Activated T-helper 1 cell treated with anti-CD3 and anti-CD28 coated beads, Interleukin-12 subunit alpha, Interleukin-12 subunit beta, Interleukin-2, Interleukin-4 antibody, amounts not matched to agents 30 ng/mL and 10 ng/mL and 1 ng/mL, durations not matched to agents 14 hours and 24 hours and 36 hours (primary cell): ENCODE data around the gene GFOD1. TPM values are rescaled to one million over a fixed set of nuclear protein-coding genes. Genes with fewer than 3 reads are reported as not detected.

Source experiments
- DNase-seq: peaks from one replicate; pipeline ENCODE4 v3.0.0; 2021; ENCODE audit warnings: low spot score
- H3K27ac Mint-ChIP-seq: one replicate; pipeline ENCODE4 v1.8.0; 2021; ENCODE audit warnings: mild to moderate bottlenecking, mixed read lengths
- H3K27me3 Mint-ChIP-seq: one replicate; pipeline ENCODE4 v1.8.0; 2022; ENCODE audit warnings: mild to moderate bottlenecking, moderate library complexity, mixed read lengths; ENCODE audit not compliant: insufficient read depth
- H3K36me3 Mint-ChIP-seq: one replicate; pipeline ENCODE4 v1.8.0; 2021; ENCODE audit warnings: low read depth, mixed read lengths
- H3K4me1 Mint-ChIP-seq: one replicate; pipeline ENCODE4 v1.8.0; 2021; ENCODE audit warnings: low read depth, mixed read lengths
- H3K4me3 Mint-ChIP-seq: one replicate; pipeline ENCODE4 v1.8.0; 2021; ENCODE audit warnings: mild to moderate bottlenecking, moderate library complexity, mixed read lengths
- H3K9me3 Mint-ChIP-seq: one replicate; pipeline ENCODE4 v1.8.0; 2021; ENCODE audit warnings: mixed read lengths
- intact Hi-C: fragments of 100-400 bp; cut with micrococcal nuclease; formaldehyde crosslinking; loops from one replicate; pipeline ENCODE4 v1.15.1; 2024
- total RNA-seq: library from RNA; stranded (reverse); gene quantifications from 2 replicates; pipeline ENCODE4 v1.2.3, GENCODE V29; 2022

Gene GFOD1
- total RNA-seq, 1 donor from 2014 or later = 13.6 TPM

- intact Hi-C loops = no loop called here
- Mint-ChIP-seq H3K9me3 (no peaks in the 10 kb centered on the region), H3K27me3 (no peaks in the 10 kb centered on the region), H3K4me3 (no peak overlapping the region), H3K27ac (no peak overlapping the region), H3K36me3 (peaks cover 54% of the 10 kb centered on the region), H3K4me1 (peaks cover 12% of the 10 kb centered on the region)
- DNase-seq = no peak
These were observed 176.2 kb downstream of the GFOD1 start for GRCh38 chr6:13311155-13311554.

GRCh38 chr6:13308332-13308731 is 179.1 kb downstream of the GFOD1 start:
- peaks cover 46% of the 10 kb centered on the region for H3K36me3 Mint-ChIP-seq
- no peaks in the 10 kb centered on the region for H3K27me3 Mint-ChIP-seq
- H3K27ac Mint-ChIP-seq = no peak overlapping the region
- DNase-seq = no peak
- intact Hi-C loops = no loop called here
- no peaks in the 10 kb centered on the region for H3K9me3 Mint-ChIP-seq
- H3K4me3 Mint-ChIP-seq = no peak overlapping the region
- H3K4me1 Mint-ChIP-seq = peaks cover 26% of the 10 kb centered on the region

Other genes with a start within 250 kb of the GFOD1 start
- 27.3 and 28.2 TPM in 2 replicates for gene TBC1D7, start 159.1 kb downstream of the GFOD1 start, total RNA-seq
- 8.4 and 10.1 TPM in 2 replicates for gene SIRT5, start 87.0 kb upstream of the GFOD1 start, total RNA-seq
- gene NOL7, start 127.7 kb upstream of the GFOD1 start, total RNA-seq = 97.7 and 100 TPM in 2 replicates
- 58.4 and 60.1 TPM in 2 replicates for gene RANBP9, start 224.2 kb upstream of the GFOD1 start, total RNA-seq